ENCODE results near the gene HCN2. TPM values are rescaled to one million over a fixed set of nuclear protein-coding genes. Genes with fewer than 3 reads are reported as not detected.

Gene HCN2
- total and polyA plus RNA-seq, 2 of the 8 experiments (the other 6 are each of a cell fraction or from before 2014, with no cell fraction given), result 1.0 to 4.0 TPM

- Histone ChIP-seq H3K23ac (ENCODE audit: insufficient read length) (no peak overlapping the region), H2BK15ac (ENCODE audit: low read length) (no peak overlapping the region), H3K27me3 (replicated peaks in 1 of 4; ENCODE audit: control insufficient read depth in 3 of 4, extremely low read depth in 1 of 4, insufficient read depth in 3 of 4, low read length in 3 of 4) (no peaks in the 10 kb centered on the region), H4K91ac (replicated peaks; ENCODE audit: insufficient read length, low read length) (no peak overlapping the region), H3K36me3 (ENCODE audit: control insufficient read depth in 2 of 4, insufficient read depth in 4 of 4, low read length in 3 of 4) (peaks cover 0 to 70% (median 18%) of the 10 kb centered on the region in 4 experiments; a peak in 6 of 8 replicates), H4K20me1 (replicated peaks in 1 of 2; ENCODE audit: control insufficient read depth in 1 of 2, insufficient read depth in 2 of 2, low read length in 2 of 2) (peaks cover 13 to 19% of the 10 kb centered on the region in 2 experiments), H3K79me2 (ENCODE audit: control insufficient read depth in 1 of 2, insufficient read depth in 2 of 2, low read length in 2 of 2) (peaks cover 0 to 13% of the 10 kb centered on the region in 2 experiments; a peak in 3 of 4 replicates), H3K27ac (ENCODE audit: low read depth, low read length) (no peak overlapping the region), H3K4me2 (ENCODE audit: insufficient read depth in 1 of 2, low read depth in 2 of 2, low read length in 2 of 2) (no peak overlapping the region), H3K23me2 (ENCODE audit: low read depth, low read length) (no peaks in the 10 kb centered on the region), H3K4ac (replicated peaks; ENCODE audit: insufficient read length, low read depth, low read length) (no peak overlapping the region), H2AFZ (ENCODE audit: low read length) (no peak overlapping the region), H2BK12ac (ENCODE audit: low read depth, low read length) (no peak overlapping the region), H3K9me3 (ENCODE audit: insufficient read depth in 2 of 2, low read depth in 1 of 2, low read length in 1 of 2) (no peaks in the 10 kb centered on the region), H3K56ac (replicated peaks; ENCODE audit: insufficient read length, low read depth, low read length) (no peak overlapping the region), H4K5ac (ENCODE audit: insufficient read length, low read depth, low read length) (no peak overlapping the region), H2BK20ac (ENCODE audit: low read length) (no peak overlapping the region), H3K18ac (ENCODE audit: extremely low read depth, low read length) (no peak overlapping the region), H2BK5ac (ENCODE audit: low read depth, low read length) (no peak overlapping the region), H3K14ac (ENCODE audit: insufficient read length) (no peak overlapping the region), H2AK5ac (ENCODE audit: low read depth, low read length) (no peak overlapping the region), H3K9ac (replicated peaks in 1 of 4; ENCODE audit: extremely low read depth in 1 of 4, low read depth in 3 of 4, low read length in 3 of 4) (no peak overlapping the region), H3K4me1 (replicated peaks in 1 of 4; ENCODE audit: control insufficient read depth in 3 of 4, insufficient read depth in 4 of 4, low read length in 3 of 4) (no peaks in the 10 kb centered on the region), H3K79me1 (ENCODE audit: low read depth, low read length) (0 out of 2 replicates have a peak, but pooled peaks cover 1% of the 10 kb centered on the region), H2BK120ac (replicated peaks; ENCODE audit: low read depth, low read length) (no peak overlapping the region), H3K4me3 (ENCODE audit: extremely low read depth in 1 of 4, insufficient read depth in 2 of 4, low read depth in 3 of 4, low read length in 4 of 4) (no peak overlapping the region), H4K8ac (ENCODE audit: extremely low read depth, insufficient read depth, low read length) (no peak overlapping the region)
- 89% methylated on average over 8 of the region's 29 CpGs; no CpG with 5 or more reads in 1 of the 2 experiments for WGBS, 2 experiments (ENCODE audit: extremely low coverage in 1 of 2, insufficient coverage in 1 of 2, insufficient read length in 1 of 2, insufficient replicate concordance in 2 of 2, low coverage in 1 of 2, low lambda C conversion rate in 2 of 2, missing lambda C conversion rate in 1 of 2)
- CTCF ChIA-PET (ENCODE audit: partially characterized antibody), result interaction anchor here (1.8 kb wide), 1 partner anchor 13 kb away, joined by 4 read pairs; no protein-coding TSS in a partner anchor
- DNase-seq (ENCODE audit: low read depth in 1 of 2, low spot score in 2 of 2) (no peak), FAIRE-seq (no peak)
- POLR2A ChIA-PET (ENCODE audit: partially characterized antibody), result interaction anchor here (0.5 to 2.3 kb wide), 3 partner anchors 8 to 72 kb away, joined by 3 to 9 read pairs (median 3); partner anchors contain the start of gene RNF126
- TF ChIP-seq HDAC2 (IDR thresholded peaks at IDR 0.05; ENCODE audit: borderline replicate concordance in 1 of 2, low read depth in 2 of 2, low read length in 2 of 2) (no peak), KDM1A (IDR thresholded peaks at IDR 0.05; ENCODE audit: borderline replicate concordance, low read length) (no peak), POLR2A (IDR thresholded peaks at IDR 0.05; ENCODE audit: control extremely low read depth in 1 of 2, low read depth in 2 of 2, low read length in 2 of 2) (no peak), FOSL1 (IDR thresholded peaks at IDR 0.05; ENCODE audit: insufficient read depth, low read depth, low read length) (no peak), TAF1 (IDR thresholded peaks at IDR 0.05; ENCODE audit: low read depth, low read length) (no peak), PHF8 (conservative IDR thresholded peaks at IDR 0.05; ENCODE audit: low read depth, low read length) (no peak), SRF (IDR thresholded peaks at IDR 0.05; ENCODE audit: low read depth, low read length) (no peak)
Observed at GRCh38 chr19:648305-648704, 58.6 kb downstream of the HCN2 start.
